ENCODE measurements around the gene RIIAD1. TPM values are rescaled to one million over a fixed set of nuclear protein-coding genes. Genes with fewer than 3 reads are reported as not detected.

RIIAD1 gene
- polyA plus RNA-seq, 1 of the 3 experiments (the other 2 are of a cell fraction): not detected

GRCh38 chr1:151715726-151716404 lies 5.5 kb upstream of the RIIAD1 start (continued):
- no peak for TF ChIP-seq IRF3 (IDR thresholded peaks at IDR 0.05; ENCODE audit: low read depth, low read length)
- no peak for TF ChIP-seq TAF1 (IDR thresholded peaks at IDR 0.05; ENCODE audit: borderline replicate concordance, low read depth, low read length)
- no peak for TF ChIP-seq EZH2phosphoT487 (IDR thresholded peaks at IDR 0.05; ENCODE audit: borderline replicate concordance, low read depth)
- no peak for TF ChIP-seq GABPA (IDR thresholded peaks at IDR 0.05; ENCODE audit: low read depth)
- TF ChIP-seq ELF1 (IDR thresholded peaks at IDR 0.05): no peak

GRCh38 chr1:151716405-151716762 lies 4.9 kb upstream of the RIIAD1 start:
- ChIA-PET POLR2A (interaction anchor here (1.2 to 3.3 kb wide), 2 partner anchors 12 to 73 kb away, joined by 4 to 24 read pairs; partner anchors contain the start of gene TDRKH), CTCF (interaction anchor here (0.6 to 7.1 kb wide), 28 partner anchors 9 to 1649 kb away, joined by 3 to 64 read pairs (median 4); no protein-coding TSS in a partner anchor)
- H3K36me3 ChIP-seq (replicated peaks in 1 of 2; ENCODE audit: control insufficient read depth in 1 of 2, insufficient read depth in 2 of 2, low read length in 1 of 2): no peaks in the 10 kb centered on the region
- H3K79me2 ChIP-seq (ENCODE audit: insufficient read depth): no peaks in the 10 kb centered on the region
- H3K4me1 ChIP-seq (ENCODE audit: control insufficient read depth in 1 of 2, insufficient read depth in 2 of 2, low read depth in 1 of 2, low read length in 1 of 2): peaks cover 0 to 53% of the 10 kb centered on the region in 2 experiments; a peak in 3 of 4 replicates
- peak overlapping the region in 1 of 2 experiments; percentile 55; a peak in 2 of 4 replicates for H3K4me3 ChIP-seq (ENCODE audit: low read depth in 2 of 2, low read length in 1 of 2)
- DNase-seq: no peak
- H3K9ac ChIP-seq: no peak overlapping the region
- no peaks in the 10 kb centered on the region for H3F3A ChIP-seq (replicated peaks; ENCODE audit: insufficient read depth)
- peaks cover 34% of the 10 kb centered on the region for H3K27me3 ChIP-seq (ENCODE audit: insufficient read depth)
- no peaks in the 10 kb centered on the region for H4K20me1 ChIP-seq (ENCODE audit: insufficient read depth)
- no peak overlapping the region; the same call in 1 of the 2 replicates for H3K4me2 ChIP-seq
- H2AFZ ChIP-seq (ENCODE audit: low read depth): no peak overlapping the region
- TF ChIP-seq FOSL2 (IDR thresholded peaks at IDR 0.05; ENCODE audit: borderline replicate concordance, low read depth) (no peak), FOXM1 (IDR thresholded peaks at IDR 0.05; ENCODE audit: low read depth) (no peak), GATA2 (CRISPR knock-in tag; IDR thresholded peaks at IDR 0.05) (no peak), USF1 (IDR thresholded peaks at IDR 0.05; ENCODE audit: borderline replicate concordance, low read depth) (no peak), JUND (IDR thresholded peaks at IDR 0.05) (no peak), TAF1 (IDR thresholded peaks at IDR 0.05; ENCODE audit: borderline replicate concordance, low read depth, low read length) (no peak), RAD21 (IDR thresholded peaks at IDR 0.05; ENCODE audit: low read length) (no peak), USF2 (IDR thresholded peaks at IDR 0.05; ENCODE audit: borderline replicate concordance, low read depth, low read length) (no peak)
- peak overlapping the region in 1 of 2 experiments; percentile 77; a peak in 2 of 4 replicates for H3K27ac ChIP-seq (ENCODE audit: low read depth in 2 of 2, low read length in 1 of 2)
- H3K9me3 ChIP-seq: no peaks in the 10 kb centered on the region
- 3% methylated on average over 5 of the region's 11 CpGs for WGBS (ENCODE audit: low lambda C conversion rate)
- no peaks in the 10 kb centered on the region for H3K9me2 ChIP-seq

All from SK-N-SH (cell line).